Measurements from ENCODE around the gene FCN1.

The FCN1 gene

DNA sequence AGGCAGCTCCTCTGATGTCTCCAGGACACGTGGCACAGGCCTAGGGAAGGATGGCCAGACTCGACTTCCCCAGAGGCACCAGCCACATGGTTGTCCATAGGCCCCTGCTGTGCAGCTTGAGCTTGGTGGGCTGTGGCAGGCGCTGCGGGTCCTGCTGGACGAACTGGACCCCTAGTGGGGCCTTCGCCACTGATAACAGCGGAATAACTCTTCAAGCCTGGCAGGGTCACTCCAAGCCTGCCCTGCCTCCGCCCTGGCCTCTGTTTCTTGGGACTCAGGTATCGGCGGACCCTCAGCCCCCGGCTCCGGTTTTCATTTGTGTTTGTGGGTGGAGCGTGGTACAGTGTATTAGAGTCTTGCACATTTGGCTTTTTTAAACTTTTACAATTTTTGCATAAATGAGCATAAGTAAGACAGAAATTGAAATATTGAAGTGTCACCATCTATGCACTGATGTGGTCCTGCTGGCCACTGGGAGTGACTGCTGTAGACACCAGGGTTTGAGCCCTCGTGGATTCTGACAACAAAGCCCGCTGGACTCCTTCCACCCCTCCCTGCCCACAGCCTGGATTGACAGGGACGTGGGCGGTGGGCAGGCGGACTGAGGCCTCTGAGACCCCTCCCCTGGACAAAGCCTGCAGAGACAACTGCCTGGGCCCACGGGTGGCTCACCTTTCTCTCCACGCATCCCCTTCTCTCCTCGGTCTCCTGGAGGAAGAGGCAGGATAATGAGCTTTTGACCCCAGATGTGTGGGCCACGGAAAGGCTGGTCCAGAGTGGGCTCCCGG is 3.8 kb downstream of the FCN1 start:
- no peak for DNase-seq (ENCODE audit: low read depth)

DNA sequence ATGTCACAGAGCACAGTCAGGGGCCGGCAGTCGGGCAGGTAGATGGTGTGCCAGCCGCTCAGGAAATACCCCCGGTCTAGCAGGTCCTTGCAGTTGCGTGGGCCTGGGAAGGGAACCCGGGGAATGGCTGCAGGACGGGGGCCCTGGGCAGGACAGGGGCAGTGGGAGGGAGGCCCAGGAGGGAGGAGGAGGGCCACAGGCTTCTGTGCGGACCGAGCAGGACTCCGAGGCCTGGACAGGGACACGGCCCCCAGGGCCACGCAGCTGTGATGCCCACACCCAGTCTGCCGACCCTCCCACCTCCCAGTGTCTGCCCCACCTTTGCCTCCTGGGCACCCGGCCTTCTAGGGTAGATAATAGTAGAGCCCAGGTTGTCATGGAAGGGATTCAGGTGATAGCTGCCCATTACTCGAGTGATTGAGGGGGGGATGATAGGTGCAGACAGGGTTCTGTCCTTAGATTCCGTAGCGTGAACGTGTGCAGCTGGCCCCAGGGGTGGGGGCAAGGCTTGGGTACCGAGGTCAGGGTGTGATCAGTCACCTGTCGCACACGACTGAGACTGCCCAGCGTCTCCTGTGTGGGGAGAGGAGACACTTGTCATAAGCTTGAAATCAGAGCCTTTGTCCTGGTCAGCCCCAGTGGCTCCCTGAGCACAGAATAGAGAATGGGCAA is 4.5 kb downstream of the FCN1 start:
- DNase-seq (ENCODE audit: low read depth): no peak

DNA sequence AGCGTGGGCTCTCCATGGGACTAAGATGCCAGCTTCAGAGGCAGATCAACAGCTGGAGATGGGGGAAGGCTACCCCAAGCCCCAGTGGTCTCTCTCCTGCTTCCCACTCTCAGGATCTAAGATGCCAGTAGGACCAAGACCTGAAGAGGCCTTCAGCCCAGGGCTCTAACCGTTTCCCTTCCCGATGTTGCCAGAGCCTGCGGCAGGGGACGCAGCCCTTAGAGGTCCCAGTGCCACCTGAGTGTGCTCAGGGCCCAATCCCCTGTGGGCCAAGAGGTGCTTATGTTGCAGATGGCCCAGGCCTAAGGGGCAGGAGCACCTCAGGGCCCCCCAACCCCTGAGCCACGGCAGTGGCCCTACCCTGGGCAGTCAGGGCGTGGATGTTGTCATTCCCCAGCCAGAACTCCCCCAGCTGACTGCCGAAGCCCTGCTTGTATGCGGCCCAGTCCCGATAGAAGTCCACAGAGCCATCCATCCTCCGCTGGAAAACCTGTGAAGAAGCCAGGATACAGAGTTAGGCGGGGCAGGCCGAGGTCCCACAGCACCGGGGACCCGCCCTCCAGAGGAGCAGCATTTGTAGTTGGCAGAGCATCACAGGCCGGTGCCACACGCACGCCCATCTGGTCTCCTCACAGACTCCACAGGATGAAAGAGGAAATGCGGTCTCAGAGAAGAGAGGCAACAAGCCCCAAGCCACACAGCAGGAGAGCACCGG is 5.4 kb downstream of the FCN1 start:
- DNase-seq (ENCODE audit: low read depth): no peak

DNA sequence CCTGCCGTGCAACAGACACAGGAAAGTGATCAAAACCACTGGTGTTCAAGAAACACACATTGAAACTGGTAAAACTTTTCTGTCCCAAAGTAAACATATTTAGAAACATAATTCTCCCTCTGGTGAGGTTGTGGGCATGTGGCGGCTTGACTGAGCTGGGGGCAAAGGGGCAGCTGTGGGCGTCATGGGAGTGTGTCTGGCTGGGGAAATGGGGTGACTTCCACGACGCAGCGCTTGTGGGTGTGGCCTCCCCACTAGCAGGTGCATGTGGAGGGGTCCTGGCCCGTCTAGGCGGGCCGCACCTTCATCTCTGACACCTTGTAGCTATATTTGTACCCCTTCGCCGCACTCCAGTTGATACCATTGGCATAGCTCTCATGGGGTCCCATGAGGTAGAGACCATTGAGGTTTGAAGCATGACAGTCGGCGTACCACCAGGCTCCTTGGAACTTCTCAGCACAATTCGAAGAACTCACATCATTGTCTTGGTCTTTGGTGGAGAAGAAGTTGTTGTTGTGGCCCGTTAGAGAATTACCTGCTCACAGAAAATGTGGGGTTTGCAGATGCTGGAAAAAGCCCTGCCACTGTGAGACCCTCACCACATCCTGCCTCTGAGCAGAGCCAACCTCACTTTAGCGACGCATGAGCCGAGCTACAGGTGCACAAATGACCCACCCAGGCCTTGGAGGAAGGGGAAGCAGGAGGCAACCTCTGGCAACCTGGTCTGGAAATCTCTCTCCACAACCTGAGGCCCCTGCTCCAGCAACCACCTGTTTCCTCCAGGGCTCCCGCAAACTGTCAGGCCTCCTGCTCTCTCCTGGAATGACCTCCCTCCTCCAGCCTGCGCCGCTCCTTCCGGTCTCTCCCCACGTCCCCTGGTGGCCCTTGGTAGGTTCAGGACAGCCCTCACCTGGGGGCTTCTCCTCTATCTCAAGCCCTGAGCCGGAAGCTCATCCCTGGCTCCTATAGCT is 7.9 kb downstream of the FCN1 start:
- no peak for DNase-seq (ENCODE audit: low read depth)

DNA sequence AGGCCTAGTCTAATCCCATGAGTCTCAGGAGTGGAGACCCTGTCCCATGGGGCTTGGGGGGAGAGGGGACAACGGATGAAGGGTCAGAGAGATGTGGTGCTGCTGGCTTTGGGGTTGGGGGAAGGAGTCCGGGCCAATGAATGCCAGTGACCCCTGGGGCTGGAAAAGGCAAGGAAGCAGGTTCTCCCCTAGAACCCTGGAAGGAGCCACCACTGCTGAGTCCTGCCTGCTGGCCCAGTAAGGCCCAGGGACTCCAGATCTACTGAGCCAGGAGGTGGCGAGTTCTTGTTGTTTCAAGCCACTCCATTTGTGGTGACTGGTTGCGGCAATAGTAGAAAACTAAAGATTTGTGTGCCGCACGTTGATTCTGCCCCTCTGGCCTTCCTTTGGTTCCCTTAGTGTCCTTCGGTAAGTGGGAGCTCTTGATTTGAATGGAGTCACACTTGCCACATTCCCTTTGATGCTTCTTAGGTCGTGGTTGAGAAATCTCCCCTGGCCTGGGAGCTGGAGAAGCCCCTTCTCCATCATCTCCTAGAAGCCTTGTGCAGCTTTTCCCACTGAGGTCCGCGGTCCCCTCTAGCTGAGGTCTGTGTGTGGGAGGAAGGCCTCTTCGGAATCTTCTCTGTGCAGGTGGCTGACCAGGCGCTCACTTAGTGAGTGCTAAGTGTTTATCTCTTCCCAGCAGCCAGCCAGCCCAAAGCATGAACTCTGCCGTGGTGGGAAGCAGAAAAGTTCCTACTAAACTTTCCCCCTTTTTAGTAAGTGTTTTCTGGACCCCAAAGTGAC is 9.0 kb downstream of the FCN1 start:
- DNase-seq (ENCODE audit: low read depth): no peak

DNA sequence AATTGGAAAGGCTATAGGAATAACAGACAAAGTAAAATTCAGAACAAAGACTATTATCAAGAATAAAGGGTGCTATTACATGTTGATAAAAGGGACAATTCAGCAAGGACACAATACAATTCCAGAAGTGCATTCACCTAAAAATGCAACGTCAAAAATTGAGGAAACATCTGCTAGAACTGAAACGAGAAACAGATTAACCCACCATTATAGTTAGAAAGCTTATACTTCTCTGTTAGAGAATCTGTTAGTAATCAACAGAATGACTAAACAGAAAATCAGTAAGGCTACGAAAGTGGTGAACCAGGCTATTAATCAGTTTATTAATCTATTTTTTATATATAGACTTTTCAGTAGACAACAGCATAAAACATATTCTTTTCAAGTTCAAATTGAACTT is 14.8 kb downstream of the FCN1 start:
- no peak for DNase-seq (ENCODE audit: low read depth)

DNA sequence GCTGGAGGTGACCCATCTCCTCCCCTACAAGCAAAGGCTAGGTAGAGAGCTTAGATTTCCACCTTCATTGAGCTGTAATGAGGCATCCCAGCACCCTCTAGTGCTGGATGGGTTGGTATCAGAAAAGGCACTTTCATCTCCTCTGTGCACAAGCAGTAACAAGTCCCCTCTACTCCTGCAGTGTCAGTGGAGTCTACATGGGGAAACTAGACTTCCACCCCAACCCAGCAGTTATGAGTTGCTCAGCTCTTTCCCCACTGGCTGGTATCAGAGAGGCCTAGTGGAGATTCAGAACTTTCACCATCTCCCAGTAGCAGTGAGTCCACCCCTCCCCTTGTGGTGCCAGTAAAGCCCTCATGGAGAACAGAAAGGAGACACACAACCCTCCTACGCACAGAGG is 17.9 kb downstream of the FCN1 start:
- DNase-seq (ENCODE audit: low read depth): no peak

DNA sequence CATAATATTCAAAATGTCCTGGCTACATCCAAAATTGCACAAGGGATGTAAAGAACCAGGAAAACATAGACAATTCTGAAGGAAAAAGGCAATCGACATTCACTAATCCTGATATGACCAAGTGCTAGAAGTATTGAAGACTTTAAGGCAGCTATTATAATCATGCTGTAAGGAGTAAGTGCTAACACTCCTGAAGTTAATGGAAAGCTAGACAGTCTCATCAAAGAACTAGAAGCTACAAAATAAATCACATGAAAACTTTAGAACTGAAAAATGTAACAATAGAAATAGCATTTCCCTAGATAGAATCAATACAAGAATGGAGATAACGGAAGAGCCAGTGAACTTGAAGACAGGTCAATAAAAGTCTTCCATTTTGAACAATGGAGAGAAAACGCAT is 18.5 kb downstream of the FCN1 start:
- no peak for DNase-seq (ENCODE audit: low read depth)

DNA sequence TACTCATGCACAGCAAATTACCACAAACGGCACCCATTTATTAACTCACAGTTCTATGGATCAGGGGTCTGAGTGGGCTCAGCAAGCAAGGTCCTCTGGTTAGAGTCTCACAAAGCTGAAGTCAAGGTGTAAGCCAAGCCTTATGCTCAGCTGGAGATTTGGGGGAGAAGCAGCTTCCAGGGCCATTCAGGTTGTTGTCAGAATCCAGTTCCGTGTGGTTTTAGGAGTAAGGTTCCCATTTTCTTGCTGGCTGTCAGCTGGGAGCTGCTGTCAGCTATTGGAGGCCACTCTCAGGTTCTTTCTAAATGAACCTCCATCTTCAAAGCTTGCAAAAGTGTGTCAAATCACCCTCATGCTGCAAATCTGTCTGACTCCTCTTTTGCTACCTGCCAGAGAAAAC is 19.4 kb downstream of the FCN1 start:
- no peak for DNase-seq (ENCODE audit: low read depth)

DNA sequence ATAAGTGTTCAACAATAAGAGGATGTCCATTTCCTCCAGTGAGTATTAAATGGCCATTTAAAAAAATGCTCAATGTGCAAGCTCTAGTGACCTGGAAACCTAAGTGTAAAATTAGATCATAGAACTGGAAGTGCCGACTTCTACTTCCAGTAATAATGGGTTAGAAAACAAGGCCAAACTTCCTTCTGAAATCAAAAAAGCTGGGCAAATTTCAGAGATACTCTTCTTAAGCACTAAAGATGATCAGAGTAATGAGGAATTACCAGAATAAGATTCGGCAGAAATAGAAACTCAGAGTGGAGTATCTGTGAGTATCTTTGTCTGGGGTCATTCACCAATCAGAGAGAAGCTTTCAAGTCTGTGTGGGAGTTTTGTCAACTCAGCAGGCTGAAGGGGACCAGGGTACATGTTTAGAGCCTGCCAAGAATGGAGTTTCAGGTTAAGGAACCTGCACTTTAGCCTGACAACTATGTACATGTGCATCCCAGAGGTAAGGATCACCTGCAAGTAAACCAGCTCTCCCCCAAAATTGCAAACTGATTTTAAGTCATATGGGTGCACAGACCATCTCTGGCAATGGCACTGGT is 20.0 kb downstream of the FCN1 start:
- no peak for DNase-seq (ENCODE audit: low read depth)

DNA sequence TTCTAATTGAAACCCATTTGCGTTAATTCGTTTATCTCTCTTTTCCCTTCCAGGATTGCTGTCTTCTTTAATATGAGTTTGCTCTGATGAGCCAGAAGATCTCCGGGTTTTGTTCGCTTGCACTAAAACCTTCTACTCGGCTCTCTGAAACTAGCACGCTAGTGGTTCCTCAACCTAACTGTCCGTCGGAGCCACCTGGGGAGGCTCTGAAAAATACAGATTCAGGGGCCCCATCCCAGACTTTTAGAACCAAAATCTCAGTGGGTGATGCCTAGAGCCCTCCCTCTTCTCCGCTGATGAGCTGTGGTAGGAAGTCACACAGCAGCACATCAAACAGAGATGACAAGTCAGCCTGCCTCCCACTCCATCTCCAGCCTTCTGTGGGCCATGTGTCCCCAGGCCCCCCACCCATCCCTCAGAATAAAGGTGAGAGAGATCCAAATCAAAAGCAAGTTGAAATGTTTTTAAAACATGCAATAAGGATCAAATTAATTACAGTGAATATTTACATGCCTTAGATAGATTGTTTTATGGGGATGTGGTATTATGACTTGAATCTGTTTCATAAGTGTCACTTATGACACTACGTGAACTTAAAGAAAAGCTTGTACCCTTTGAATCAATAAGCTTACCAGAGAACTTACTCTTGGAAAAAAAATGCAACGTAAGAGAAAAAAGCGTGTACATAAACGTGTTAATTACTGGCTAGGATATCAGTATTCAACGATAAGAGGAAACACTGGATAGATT is 20.7 kb downstream of the FCN1 start:
- no peak for DNase-seq (ENCODE audit: low read depth)

DNA sequence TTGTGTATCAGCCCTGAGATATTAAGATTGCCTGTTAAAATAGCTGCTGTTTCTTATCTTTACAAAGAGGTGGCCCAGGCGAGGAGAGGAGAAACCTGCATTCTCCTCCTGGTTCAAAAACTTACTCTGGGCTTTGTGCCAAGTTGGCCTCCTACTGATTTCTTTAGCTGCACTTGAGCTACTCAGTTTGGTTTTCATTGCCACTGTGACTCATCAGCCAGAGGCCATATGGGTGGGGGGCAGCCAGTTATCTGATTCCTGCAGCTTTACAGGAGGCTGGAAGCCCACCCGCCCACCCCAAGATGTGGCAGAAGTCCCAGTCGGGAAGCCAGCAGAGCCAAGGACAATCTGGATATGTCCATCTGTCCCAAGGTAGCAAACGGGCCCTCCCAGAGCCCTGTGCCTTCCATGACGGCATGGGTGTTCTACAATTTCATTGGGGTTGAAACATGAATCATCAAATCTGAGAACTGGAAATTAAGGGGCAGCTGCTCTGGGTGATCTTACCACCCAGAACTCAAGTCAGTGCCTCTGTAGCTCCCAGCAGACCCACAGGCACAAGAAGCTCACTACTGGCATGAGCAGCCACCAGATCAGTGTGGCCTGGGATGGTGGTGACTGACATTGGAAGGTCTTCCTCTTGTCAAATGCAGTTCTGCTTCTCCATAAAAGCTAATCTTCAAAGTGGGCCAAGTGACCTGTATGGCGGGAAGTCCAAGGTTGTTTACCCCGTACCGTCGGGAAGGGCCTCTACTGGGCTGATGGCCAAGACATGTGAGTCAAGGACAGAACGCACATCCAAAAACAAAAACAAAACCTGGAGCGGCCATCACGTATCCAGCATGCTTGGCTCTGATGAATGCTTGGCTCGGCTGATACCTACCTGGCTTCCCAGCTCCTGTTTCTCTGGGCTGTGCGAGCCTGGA is 21.5 kb downstream of the FCN1 start:
- no peak for DNase-seq (ENCODE audit: low read depth)

DNA sequence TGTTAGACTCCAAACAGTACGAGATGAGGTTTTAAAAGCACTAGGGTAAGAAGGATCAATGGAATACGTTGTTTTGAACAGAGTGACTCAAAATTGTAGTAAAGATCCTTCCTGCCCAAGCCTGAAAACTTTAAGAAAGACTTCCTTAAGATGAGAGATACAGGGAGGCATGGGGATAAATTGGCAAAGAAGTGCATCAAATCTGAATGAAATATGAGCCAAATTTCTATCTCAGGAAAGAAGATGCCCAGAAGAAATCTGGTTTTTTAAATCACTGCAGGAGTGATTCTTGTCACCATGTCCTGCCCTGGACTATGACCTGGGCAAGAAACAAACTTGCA is 22.2 kb downstream of the FCN1 start:
- DNase-seq (ENCODE audit: low read depth): no peak

DNA sequence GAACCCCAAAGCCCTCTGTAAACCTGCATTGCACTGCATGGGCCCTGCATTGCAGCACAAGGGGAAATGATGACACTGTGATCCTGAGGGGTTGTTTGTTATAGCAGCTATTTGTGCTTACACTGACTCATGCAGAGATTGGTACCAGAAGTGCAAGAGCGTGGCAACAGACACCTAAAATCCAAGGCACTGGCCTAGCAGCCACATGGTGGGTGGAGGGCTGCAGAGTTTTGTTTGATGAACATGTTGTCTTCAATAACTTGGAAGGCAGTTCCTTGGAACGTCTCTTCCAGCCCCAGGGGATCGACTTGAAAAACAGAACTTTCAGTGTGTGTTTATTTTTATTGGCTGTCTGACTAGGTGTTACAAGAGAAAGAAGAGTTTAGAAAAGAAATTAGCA is 22.6 kb downstream of the FCN1 start:
- DNase-seq (ENCODE audit: low read depth): no peak

DNA sequence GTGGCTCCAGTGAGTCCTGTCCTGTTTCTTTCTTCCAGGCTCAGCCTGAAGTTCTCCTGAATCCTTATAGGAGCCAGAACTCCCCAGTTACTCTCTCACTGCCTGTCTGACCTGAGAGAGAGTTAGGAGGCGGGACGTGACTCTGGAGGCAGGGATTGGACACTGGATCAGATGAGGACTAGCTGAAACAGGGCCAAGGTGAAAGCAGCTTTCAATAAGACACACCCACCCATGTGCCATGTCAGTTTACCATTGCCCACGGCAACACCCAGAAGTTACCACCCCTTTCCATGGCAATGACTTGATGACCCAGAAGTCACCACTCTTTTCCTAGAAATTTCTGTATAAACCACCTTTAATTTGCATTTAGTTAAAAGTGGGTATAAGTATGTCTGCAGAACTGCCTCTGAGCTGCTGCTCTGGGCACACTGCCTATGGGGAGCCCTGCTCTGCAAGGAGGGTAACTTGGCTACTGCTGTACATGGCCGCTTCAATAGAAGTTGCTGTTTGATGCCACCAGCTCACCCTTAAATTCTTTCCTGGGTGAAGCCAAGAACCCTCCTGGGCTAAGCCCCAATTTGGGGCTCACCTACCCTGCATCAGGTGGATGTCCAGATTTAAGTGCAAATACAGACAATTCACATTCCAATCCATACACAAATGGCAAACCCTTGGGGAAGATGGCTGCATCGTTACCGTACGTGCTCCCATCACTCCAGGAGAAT is 23.4 kb downstream of the FCN1 start:
- DNase-seq (ENCODE audit: low read depth): no peak

DNA sequence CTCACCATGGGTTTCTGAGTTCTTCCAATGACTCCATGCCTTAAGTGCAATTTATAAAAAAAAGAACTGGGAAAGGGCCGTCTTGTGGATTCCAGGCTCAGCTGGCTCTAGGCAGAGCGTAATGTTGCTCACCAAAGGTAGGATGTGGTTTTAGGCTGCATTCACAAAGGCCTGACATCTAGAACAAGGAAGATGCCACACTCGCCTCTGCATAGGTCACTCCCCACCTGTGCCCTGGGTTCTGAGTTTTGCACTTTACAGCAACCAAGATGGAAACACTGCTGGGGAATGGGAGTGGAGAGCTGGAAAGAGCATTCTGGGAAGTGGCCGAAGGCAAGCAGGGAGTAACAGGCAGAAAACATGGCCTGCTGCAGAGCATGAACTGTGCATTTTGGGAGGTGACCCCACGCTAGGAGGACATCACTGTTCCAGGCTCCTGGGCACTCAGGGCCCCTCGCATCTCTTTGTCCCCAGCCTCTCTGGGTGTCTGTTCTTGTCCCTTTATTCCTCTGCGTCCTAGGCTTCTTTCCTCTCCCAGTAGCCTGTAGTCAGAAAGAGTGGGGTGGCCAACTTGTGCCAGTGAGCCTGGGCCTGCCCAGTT is 24.8 kb downstream of the FCN1 start:
- no peak for DNase-seq (ENCODE audit: low read depth)

DNA sequence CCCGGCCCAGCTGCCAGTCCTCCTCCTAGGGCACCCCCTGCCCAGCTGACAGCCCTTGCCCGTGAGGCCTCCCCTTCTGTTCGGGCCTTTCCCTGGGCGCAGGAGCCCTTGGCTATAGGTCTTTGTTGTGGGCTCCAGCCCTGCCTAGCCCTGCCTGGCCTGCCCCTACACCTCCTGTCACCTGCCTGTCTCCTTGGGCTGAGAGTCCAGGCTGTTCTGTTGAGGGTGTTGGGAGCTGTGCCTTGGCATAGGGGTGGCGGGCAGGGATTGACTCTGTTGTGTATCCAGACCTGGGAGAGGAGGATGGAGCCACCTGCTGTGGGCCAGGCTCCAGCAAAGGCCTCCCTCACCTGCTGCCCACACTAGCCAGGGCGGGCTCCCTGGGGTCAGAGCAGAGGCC is 25.5 kb downstream of the FCN1 start:
- no peak for DNase-seq (ENCODE audit: low read depth)

DNA sequence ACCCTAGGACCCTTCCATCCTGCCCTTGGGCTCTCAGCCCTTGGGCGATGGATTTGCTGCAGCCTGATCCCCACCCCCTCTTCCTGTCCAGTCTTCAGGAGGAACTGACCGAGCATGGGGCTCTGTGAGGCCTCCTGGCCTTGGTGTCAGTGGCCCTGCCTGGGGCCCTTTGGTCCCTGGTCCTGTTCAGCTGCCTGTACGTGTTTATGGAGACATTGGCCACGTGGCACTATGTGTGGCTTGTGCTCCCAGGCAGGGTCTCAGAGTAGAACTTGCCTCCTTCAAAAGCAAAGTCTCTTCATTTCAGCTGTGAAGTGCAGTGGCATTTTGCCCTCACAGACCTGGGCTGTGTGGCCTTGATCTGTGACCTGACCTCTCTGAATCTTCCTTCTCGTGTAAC is 26.0 kb downstream of the FCN1 start:
- DNase-seq (ENCODE audit: low read depth): no peak

Measured in stimulated activated CD8-positive, alpha-beta memory T cell treated with anti-CD3 and anti-CD28 coated beads, Interleukin-4, amount 100 ng/mL, for 24 hours (primary cell).